C1 segment of cervical spinal cord (tissue), 14 donors: ENCODE measurements around the gene RIPOR2.

Source experiments
- DNase-seq, 14 donors: peaks; one replicate each; lab custom pipeline; 2025; lab: John Stamatoyannopoulos, UW

Gene RIPOR2

DNA sequence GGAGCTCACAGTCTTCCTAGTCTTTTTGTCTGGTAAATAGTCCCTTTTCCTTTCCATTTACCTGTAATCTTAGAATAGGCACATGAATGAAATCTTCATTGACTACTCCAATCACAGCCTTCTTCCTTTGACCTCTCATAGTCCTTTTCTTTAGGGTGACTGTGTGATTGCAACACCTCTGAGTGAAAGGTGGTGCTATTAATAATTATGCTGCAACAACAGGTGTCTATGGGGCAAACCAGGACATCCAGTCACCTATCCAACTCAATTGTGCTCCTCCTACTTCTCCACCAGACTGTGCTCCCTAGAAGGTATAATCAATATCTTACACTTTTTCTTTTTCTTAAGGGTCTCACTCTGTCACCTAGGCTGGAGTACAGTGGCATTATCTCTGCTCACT lies 29.4 kb downstream of the RIPOR2 start:
- DNase-seq = no peak

DNA sequence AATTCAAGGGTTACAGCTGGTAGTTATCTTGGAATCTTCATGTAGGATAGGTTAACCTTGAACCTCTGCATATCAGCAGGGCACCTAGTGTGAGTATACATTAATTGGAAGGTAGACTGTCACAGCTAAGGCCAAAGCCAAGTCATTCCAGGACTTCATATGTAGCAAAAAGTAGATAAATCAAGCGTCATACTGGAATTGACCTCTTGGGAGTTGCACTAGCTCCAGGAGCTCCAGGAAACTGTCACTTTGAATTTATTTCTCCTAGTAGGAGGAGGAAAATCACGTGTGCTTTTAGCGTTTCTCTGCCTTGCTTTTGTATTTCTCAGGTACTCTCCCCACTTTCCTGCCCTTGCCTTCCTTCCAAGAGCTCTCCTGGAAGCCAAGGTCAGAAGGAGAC lies 30.3 kb downstream of the RIPOR2 start:
- no peak for DNase-seq

DNA sequence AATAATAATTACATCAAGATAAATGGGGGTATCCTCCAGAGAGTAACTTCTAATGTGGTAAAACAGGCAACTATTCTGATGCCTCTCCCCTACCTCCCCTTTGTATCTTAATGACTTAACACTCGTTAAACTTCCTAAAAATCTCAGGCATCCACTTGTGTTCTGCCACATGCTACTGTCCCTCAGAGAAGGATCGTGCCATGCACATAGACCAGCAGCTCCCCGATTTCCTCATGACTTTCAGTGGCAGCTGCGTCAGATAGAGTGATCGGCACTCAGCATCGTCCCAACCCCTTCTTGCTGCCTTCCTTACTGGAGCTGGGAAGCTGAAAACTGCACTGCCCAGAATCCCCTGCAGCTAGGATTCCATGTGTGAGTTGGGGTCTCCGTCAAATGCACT lies 32.1 kb downstream of the RIPOR2 start:
- DNase-seq = no peak

- no peak for DNase-seq
Observed at GRCh38 chr6:24902782-24903181, 33.0 kb downstream of the RIPOR2 start.

DNA sequence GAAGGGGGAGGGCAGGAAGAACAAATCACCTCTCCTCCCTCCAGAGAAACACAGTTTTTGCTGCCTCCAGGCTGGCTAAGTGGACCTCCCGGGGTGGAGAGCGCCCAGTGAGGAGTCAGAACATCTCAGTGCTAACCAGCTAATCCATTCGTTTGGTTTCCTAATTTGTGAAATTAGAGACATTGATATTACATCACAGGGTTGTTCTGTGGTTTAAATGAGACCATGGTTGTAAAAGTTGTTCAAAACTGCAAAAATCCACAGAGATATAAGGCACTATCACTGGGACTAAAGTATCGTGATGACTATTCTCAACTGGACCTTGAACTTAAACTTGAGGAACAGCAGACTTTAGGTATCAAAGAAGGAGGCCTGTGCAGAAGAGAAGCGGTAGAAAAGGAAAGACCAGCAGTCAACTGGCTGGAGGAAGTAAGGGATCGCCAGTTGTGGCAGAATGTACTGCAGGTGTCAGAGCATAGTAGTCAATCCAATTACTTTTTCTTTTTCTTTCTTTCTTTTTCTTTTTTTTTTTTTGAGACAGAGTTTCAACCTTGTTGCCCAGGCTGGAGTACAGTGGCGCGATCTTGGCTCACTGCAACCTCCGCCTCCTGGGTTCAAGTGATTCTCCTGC lies 33.9 kb downstream of the RIPOR2 start:
- DNase-seq = no peak

GRCh38 chr6:24900917-24901697 lies 34.7 kb downstream of the RIPOR2 start:
- no peak for DNase-seq

DNA sequence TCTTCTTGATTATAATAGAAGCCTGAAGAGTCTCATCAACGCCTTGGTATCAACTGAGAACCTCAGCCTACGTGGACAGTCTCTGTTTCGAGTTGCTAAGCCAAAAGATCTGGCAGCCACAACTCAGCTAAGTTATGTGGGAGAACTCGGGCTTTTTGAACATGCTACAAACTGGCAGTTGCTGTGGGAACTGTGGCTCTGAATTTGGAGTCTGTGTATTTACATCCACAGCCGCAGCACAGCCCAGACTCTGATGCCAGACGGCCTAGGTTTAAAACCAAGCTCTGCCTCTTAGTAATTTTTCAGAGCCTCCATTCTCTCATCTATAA lies 35.8 kb downstream of the RIPOR2 start:
- DNase-seq = no peak

DNA sequence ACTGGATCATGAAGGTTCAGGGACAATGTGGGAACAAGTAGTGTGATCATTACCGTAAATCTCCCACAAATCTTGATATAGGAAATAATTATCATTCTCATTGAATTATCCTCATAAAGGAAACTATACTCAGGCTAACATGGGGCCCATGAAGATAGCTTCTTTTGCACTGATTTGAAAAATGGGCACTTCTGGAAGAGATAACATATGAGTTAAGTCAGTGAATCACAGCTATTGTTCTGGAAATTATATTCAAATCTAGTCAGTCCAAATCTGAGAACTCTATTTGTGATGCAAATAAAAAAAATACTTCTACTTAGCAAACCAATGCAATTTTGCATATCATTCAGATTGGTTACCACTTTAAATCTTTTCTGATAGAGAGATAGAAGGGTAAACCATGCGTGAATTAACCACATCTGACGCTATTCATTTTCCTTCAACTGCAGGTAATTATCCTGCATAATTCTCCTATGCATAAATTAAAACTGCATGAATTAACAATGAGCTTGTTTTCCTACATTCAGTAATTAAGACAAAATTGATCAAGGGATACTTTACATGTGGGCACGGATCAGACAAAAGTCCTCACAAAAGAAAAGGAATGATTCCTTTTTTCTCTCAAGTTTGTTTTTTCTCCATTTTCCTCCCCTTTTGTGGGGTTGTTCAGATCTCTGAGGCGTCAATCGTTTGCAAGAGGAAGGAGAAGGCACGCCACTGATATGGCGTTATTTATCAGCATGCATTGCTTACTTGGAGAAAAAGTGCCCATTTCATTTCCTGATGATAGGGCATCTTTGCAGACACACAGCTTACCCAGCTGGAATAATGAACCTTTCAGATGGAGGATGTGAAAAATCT lies 36.4 kb downstream of the RIPOR2 start:
- no peak for DNase-seq

DNA sequence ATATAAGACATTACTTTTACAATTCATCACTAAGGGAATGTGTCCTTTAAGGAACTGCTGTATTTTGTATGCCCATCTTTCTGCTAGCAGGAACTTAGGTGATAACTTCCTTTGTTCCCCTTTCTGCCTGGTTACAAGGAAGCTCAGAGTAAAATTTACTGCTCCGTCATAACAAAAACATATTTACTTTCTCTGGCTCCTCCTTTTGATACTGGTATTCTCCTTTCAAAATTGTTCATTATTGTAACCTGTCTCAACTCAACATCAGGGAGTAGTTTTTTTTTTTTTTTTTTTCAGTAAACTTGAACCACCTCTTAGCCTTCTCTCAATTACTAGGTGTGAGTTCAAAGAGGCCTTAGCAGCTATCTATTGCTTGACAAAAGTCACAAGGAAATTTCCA lies 37.1 kb downstream of the RIPOR2 start:
- no peak for DNase-seq

DNA sequence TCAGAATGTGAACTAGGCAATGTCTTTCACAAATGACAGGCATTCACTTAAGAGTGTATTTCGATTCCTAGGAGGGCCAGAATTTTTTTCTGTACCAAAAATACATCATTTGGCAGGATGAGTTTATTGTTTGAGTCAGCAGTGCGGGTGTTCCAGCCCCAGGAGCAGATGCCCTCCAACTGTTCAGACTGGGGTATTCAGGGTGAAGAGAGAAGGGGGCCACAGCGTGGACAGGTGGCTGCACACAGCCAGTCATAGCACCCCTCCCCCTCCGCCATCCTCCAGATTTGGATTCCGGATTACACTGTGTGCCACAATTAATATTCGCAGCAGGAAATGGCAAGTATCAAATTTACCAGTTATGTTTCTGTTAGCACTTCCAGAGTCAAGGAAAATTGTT lies 38.6 kb downstream of the RIPOR2 start:
- no peak for DNase-seq

- DNase-seq = no peak
Observed at GRCh38 chr6:24893342-24893850, 42.4 kb downstream of the RIPOR2 start.

DNA sequence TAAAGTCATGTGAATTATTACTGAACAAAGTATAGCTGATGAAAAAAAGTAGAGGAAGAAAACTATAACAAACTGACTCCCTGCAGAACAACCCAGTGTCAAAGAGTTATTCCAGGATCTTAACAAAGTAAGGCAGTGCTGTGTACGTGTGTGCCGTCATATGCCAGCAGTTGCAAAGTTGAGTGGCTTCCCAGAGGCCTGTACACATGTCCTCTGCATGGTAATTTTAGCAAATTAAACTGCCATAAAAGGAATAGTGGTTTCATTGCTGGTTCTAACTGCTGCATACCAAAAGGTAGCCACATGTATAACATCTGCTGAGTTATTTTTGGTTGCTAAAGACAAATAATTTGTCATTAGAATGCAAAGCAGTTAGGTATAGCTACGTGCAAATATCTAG lies 44.8 kb downstream of the RIPOR2 start:
- DNase-seq = no peak

GRCh38 chr6:24890471-24890870 lies 45.3 kb downstream of the RIPOR2 start:
- no peak for DNase-seq

DNA sequence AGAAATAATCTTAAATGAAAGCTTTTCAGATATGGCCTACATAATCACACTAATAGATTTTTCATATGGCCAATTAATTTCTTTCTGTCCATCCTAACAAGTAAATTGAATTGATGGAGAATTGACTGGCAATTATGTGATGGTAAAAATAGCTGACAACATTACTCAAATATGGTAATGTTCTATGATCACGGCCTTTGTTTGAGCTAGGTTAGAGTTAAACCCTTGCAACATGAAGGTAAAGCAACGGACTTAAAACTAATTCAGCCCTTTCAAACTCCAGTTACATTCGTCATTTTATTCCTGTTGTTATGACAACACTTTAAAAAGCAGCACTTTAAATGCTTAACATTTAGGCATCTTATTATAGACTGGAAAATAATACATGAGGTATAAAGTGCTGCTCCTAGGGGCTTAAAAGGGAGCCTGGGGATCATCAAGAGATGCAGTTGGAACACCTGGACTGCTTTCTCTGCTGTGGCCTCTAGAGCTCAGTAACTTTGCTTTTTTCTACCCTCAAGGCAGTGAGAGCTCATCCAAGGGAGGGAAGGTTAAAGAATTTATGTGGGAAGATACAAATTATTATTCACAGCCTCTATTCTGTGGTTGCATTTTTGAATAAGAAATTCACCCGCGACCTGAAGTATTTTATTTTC lies 46.9 kb downstream of the RIPOR2 start:
- no peak for DNase-seq

DNA sequence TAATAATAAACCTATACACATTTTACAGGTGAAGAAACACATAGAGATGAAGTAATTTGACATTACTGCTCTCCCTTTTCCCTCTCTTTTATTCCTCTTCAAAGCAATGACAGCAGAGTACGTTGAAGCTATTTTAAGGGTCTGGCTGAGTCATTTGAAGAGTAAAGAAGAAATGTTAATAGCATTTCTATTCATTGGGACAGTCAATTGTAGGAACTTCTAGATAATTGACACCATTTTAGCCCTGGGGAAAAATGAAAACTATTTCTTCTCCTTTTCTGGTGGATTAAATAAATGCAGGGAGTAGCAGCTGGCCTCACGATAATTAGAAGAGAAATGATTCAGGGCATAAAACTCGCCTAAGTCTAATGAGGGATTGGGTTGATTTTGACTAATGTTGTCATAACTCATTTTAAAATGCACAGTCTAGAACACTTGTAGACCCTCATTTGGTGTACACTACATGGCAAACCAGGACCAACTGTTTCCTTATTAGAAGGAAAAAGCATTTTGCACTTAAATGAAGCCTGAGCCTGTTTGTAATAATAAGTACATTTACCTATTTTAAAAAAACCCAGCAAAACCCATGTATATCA lies 48.1 kb downstream of the RIPOR2 start:
- no peak for DNase-seq

DNA sequence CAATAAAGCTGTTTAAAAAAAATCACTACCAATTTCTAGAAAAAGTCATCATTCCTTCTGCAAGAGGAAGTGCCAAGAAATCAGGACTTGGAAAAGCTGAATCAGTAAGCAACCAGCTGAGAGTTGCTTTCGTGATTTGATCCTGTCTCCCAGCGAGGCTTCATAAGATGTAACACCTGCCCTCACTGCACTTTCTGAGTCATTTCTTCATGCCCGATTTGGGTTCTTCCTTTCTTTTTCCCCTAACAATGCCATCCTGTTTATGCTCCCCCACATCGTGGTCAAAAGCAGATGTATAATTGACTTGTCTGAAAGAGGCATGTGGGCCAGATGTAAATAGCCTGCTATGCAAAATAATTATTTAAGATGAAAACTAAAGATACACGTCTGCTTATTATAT lies 52.1 kb downstream of the RIPOR2 start:
- no peak for DNase-seq

- DNase-seq = no peak
Observed at GRCh38 chr6:24882835-24883555, 52.8 kb downstream of the RIPOR2 start.

GRCh38 chr6:24882295-24882694 lies 53.5 kb downstream of the RIPOR2 start:
- DNase-seq = no peak

DNA sequence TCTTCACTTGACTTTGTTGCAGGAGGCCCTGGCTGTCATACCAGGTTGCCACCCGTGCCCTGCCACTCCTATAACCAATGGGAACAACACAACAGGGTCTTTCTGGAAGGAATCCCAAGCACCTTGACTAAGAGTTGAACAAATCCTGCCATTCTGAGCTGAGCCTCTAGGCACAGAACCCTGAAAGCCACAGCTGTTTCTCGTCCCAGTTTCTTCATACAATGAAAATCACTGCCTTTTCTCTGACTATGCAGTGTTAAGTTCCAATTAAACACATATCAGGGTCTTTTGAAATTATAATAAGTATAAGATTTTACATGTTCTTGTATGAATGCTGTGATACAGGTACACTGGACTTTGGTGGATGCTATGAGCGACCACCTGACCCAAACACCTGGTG lies 54.4 kb downstream of the RIPOR2 start:
- DNase-seq = no peak

- DNase-seq = no peak
Observed at GRCh38 chr6:24880451-24880850, 55.3 kb downstream of the RIPOR2 start.

DNA sequence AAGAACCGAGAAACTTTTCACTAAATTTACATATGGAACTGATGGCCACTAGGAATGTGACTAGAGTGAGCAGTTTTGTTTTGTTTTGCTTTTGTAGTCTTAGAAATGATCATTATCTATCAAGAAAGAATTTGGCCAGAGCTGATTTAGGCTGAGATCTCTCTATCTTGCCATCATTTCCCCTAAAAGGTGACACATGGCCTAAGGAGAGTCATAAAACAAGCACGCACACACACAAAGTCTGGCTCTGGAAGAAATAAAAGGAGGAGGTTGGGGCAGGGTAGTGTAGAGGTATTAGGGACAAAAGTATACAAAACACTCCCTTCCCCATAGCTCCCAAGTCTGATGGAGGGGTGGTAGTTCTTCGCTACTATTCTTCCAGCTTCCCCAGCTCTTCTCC lies 56.4 kb downstream of the RIPOR2 start:
- no peak for DNase-seq
